Naive B cell (primary cell): ENCODE data around the gene MGAT4A. TPM values are rescaled to one million over a fixed set of nuclear protein-coding genes. Genes with fewer than 3 reads are reported as not detected.
A peak's percentile ranks its signal among the peaks of the same experiment; 100 is the strongest.

ENCODE experiments used
- ATAC-seq, 2 donors: fragments of 150-1000 bp; cut with Tn5 transposase; 2 replicates each; pipeline ENCODE4 v1.10.0; 2021; ENCODE audit warnings: low read depth in 2 of 2, mild to moderate bottlenecking in 2 of 2, moderate library complexity in 2 of 2
- DNase-seq: peaks from one replicate; pipeline ENCODE4 v3.0.0; 2022
- H3K27ac Mint-ChIP-seq, 6 donors: one replicate each; pipeline ENCODE4 v1.8.0; 2020 to 2022; ENCODE audit warnings: mild to moderate bottlenecking in 6 of 6, mixed read lengths in 6 of 6, moderate library complexity in 5 of 6, inconsistent platforms in 2 of 6
- H3K27me3 Mint-ChIP-seq, 3 donors: one replicate each; pipeline ENCODE4 v1.8.0; 2021 to 2022; ENCODE audit warnings: mixed read lengths in 3 of 3, mild to moderate bottlenecking in 1 of 3
- H3K36me3 Mint-ChIP-seq, 2 donors: one replicate each; pipeline ENCODE4 v1.8.0; 2020 to 2022; ENCODE audit warnings: mixed read lengths in 2 of 2, inconsistent platforms in 1 of 2, mild to moderate bottlenecking in 1 of 2
- H3K4me1 Mint-ChIP-seq, 3 donors: one replicate each; pipeline ENCODE4 v1.8.0; 2020 to 2022; ENCODE audit warnings: mixed read lengths in 3 of 3, inconsistent platforms in 1 of 3, mild to moderate bottlenecking in 1 of 3, moderate library complexity in 1 of 3
- H3K4me3 Mint-ChIP-seq, 8 donors: one replicate each; pipeline ENCODE4 v1.8.0; 2020 to 2022; ENCODE audit warnings: mild to moderate bottlenecking in 8 of 8, mixed read lengths in 8 of 8, moderate library complexity in 8 of 8, inconsistent platforms in 2 of 8
- H3K9me3 Mint-ChIP-seq, 7 donors: one replicate each; pipeline ENCODE4 v1.8.0; 2020 to 2022; ENCODE audit warnings: mixed read lengths in 7 of 7, mild to moderate bottlenecking in 5 of 7, inconsistent platforms in 2 of 7, moderate library complexity in 1 of 7
- polyA plus RNA-seq, 6 donors: library from polyadenylated mRNA; unstranded; fragments of 300-500 nt; fragmentation: Illumina TruSeq; gene quantifications; one replicate each; pipeline ENCODE4 v1.2.3, GENCODE V29; 2021; ENCODE audit warnings: low read depth in 6 of 6

Gene MGAT4A
- polyA plus RNA-seq, 6 donors from 2014 or later = 13.7 to 47.2 (median 21.6) TPM

GRCh38 chr2:98649135-98649991, 81.6 kb downstream of the MGAT4A start:
- DNase-seq (peak; percentile 68), ATAC-seq (peak; percentile 78 to 84)
- Mint-ChIP-seq H3K9me3 (peaks cover 0 to 1% (median 0%) of the 10 kb centered on the region in 7 donors), H3K4me1 (peaks cover 4 to 16% (median 5%) of the 10 kb centered on the region in 3 donors), H3K27ac (peak overlapping the region in 1 of 6 donors; percentile 63), H3K27me3 (no peaks in the 10 kb centered on the region), H3K36me3 (peaks cover 0 to 8% of the 10 kb centered on the region in 2 donors), H3K4me3 (peak overlapping the region in 1 of 8 donors; percentile 42)

GRCh38 chr2:98648451-98648850, 82.5 kb downstream of the MGAT4A start:
- no peak overlapping the region for H3K27ac Mint-ChIP-seq
- H3K36me3 Mint-ChIP-seq = peaks cover 0 to 8% of the 10 kb centered on the region in 2 donors
- H3K27me3 Mint-ChIP-seq = no peaks in the 10 kb centered on the region
- H3K9me3 Mint-ChIP-seq = peaks cover 0 to 1% (median 0%) of the 10 kb centered on the region in 7 donors
- no peak for DNase-seq
- no peak for ATAC-seq
- H3K4me1 Mint-ChIP-seq = peaks cover 4 to 10% (median 4%) of the 10 kb centered on the region in 3 donors
- H3K4me3 Mint-ChIP-seq = no peak overlapping the region

- H3K27me3 Mint-ChIP-seq = no peaks in the 10 kb centered on the region
- ATAC-seq = no peak
- H3K4me3 Mint-ChIP-seq = no peak overlapping the region
- H3K27ac Mint-ChIP-seq = peak overlapping the region in 1 of 6 donors; percentile 57
- H3K36me3 Mint-ChIP-seq = peaks cover 0 to 8% of the 10 kb centered on the region in 2 donors
- peaks cover 0 to 1% (median 0%) of the 10 kb centered on the region in 7 donors for H3K9me3 Mint-ChIP-seq
- no peak for DNase-seq
- peaks cover 4 to 5% (median 4%) of the 10 kb centered on the region in 3 donors for H3K4me1 Mint-ChIP-seq
Observed at GRCh38 chr2:98647636-98648035, 83.3 kb downstream of the MGAT4A start.

- Mint-ChIP-seq H3K9me3 (no peaks in the 10 kb centered on the region), H3K27ac (peak overlapping the region in 1 of 6 donors; percentile 38), H3K27me3 (no peaks in the 10 kb centered on the region), H3K4me3 (no peak overlapping the region), H3K36me3 (peaks cover 0 to 6% of the 10 kb centered on the region in 2 donors), H3K4me1 (no peaks in the 10 kb centered on the region)
- DNase-seq (no peak), ATAC-seq (no peak)
Observed at GRCh38 chr2:98643496-98644100, 87.3 kb downstream of the MGAT4A start.

GRCh38 chr2:98637401-98638147, 93.4 kb downstream of the MGAT4A start:
- Mint-ChIP-seq H3K9me3 (no peaks in the 10 kb centered on the region), H3K27me3 (no peaks in the 10 kb centered on the region), H3K27ac (peak overlapping the region in 1 of 6 donors; percentile 74), H3K4me3 (peak overlapping the region in 1 of 8 donors; percentile 6), H3K36me3 (peaks cover 8 to 22% of the 10 kb centered on the region in 2 donors), H3K4me1 (peaks cover 0 to 5% (median 0%) of the 10 kb centered on the region in 3 donors)
- ATAC-seq = peak in 1 of 2 donors; percentile 68
- DNase-seq = no peak

GRCh38 chr2:98634406-98635092, 96.4 kb downstream of the MGAT4A start:
- Mint-ChIP-seq H3K27me3 (no peaks in the 10 kb centered on the region), H3K4me3 (no peak overlapping the region), H3K4me1 (peaks cover 0 to 5% (median 0%) of the 10 kb centered on the region in 3 donors), H3K36me3 (peaks cover 8 to 27% of the 10 kb centered on the region in 2 donors), H3K9me3 (no peaks in the 10 kb centered on the region), H3K27ac (peak overlapping the region in 4 of 6 donors; percentile 5 to 87 (median 80))
- DNase-seq = no peak
- ATAC-seq = no peak

- Mint-ChIP-seq H3K4me1 (peaks cover 0 to 5% (median 0%) of the 10 kb centered on the region in 3 donors), H3K36me3 (peaks cover 8 to 24% of the 10 kb centered on the region in 2 donors), H3K27ac (no peak overlapping the region)
Observed at GRCh38 chr2:98632351-98632750, 98.6 kb downstream of the MGAT4A start.

GRCh38 chr2:98623657-98624056, 107.3 kb downstream of the MGAT4A start:
- H3K27ac Mint-ChIP-seq = no peak overlapping the region
- DNase-seq (no peak), ATAC-seq (no peak)
- H3K9me3 Mint-ChIP-seq = no peaks in the 10 kb centered on the region
- no peaks in the 10 kb centered on the region for H3K27me3 Mint-ChIP-seq
- H3K4me1 Mint-ChIP-seq = no peaks in the 10 kb centered on the region
- H3K4me3 Mint-ChIP-seq = no peak overlapping the region
- H3K36me3 Mint-ChIP-seq = no peaks in the 10 kb centered on the region

More at GRCh38 chr2:98632351-98632750, 98.6 kb downstream of the MGAT4A start:
- no peak for ATAC-seq
- H3K27me3 Mint-ChIP-seq = no peaks in the 10 kb centered on the region
- H3K4me3 Mint-ChIP-seq = no peak overlapping the region
- H3K9me3 Mint-ChIP-seq = no peaks in the 10 kb centered on the region
- DNase-seq = no peak

- Mint-ChIP-seq H3K4me1 (peaks cover 10 to 26% (median 15%) of the 10 kb centered on the region in 3 donors), H3K27ac (peak overlapping the region in 1 of 6 donors; percentile 40), H3K36me3 (peaks cover 5 to 32% of the 10 kb centered on the region in 2 donors), H3K27me3 (no peaks in the 10 kb centered on the region), H3K9me3 (no peaks in the 10 kb centered on the region), H3K4me3 (no peak overlapping the region)
- DNase-seq (no peak), ATAC-seq (no peak)
Observed at GRCh38 chr2:98617149-98617548, 113.8 kb downstream of the MGAT4A start.

- Mint-ChIP-seq H3K9me3 (no peaks in the 10 kb centered on the region), H3K4me3 (no peak overlapping the region), H3K4me1 (peaks cover 14 to 26% (median 26%) of the 10 kb centered on the region in 3 donors), H3K27me3 (no peaks in the 10 kb centered on the region), H3K36me3 (peaks cover 5 to 32% of the 10 kb centered on the region in 2 donors), H3K27ac (peak overlapping the region in 2 of 6 donors; percentile 5 to 83)
- DNase-seq (no peak), ATAC-seq (no peak)
Observed at GRCh38 chr2:98615481-98615880, 115.5 kb downstream of the MGAT4A start.

GRCh38 chr2:98614024-98614739, 116.8 kb downstream of the MGAT4A start:
- no peak for DNase-seq
- Mint-ChIP-seq H3K9me3 (no peaks in the 10 kb centered on the region), H3K4me1 (peaks cover 24 to 39% (median 36%) of the 10 kb centered on the region in 3 donors), H3K4me3 (no peak overlapping the region), H3K27me3 (no peaks in the 10 kb centered on the region), H3K36me3 (peaks cover 5 to 32% of the 10 kb centered on the region in 2 donors), H3K27ac (peak overlapping the region in 2 of 6 donors; percentile 9 to 72)
- no peak for ATAC-seq

- H3K27ac Mint-ChIP-seq = peak overlapping the region; percentile 93 to 98 (median 95)
- H3K27me3 Mint-ChIP-seq = no peaks in the 10 kb centered on the region
- H3K4me1 Mint-ChIP-seq = peaks cover 53 to 68% (median 58%) of the 10 kb centered on the region in 3 donors
- ATAC-seq (peak; percentile 4 to 6), DNase-seq (no peak)
- H3K9me3 Mint-ChIP-seq = no peaks in the 10 kb centered on the region
- peaks cover 0 to 12% of the 10 kb centered on the region in 2 donors for H3K36me3 Mint-ChIP-seq
- peak overlapping the region; percentile 89 to 99 (median 94) for H3K4me3 Mint-ChIP-seq
Observed at GRCh38 chr2:98608962-98609604, 121.8 kb downstream of the MGAT4A start.
